Measurements from ENCODE around the gene PPM1N.

The PPM1N gene

GRCh38 chr19:45547211-45547770 is 49.0 kb downstream of the PPM1N start:
- DNase-seq, result no peak

GRCh38 chr19:45547965-45548609 is 49.8 kb downstream of the PPM1N start:
- DNase-seq, result no peak

Data from NCI-H1694 treated with DMSO at 0.1 percent for 48 hours (cell line).